Activated T-cell treated with anti-CD3 and anti-CD28 coated beads for 48 hours (primary cell): Measurements from ENCODE around the gene KCNJ11.

Source experiments
- DNase-seq: peaks from one replicate; pipeline ENCODE4 v3.0.0-alpha.2; 2020; ENCODE audit warnings: low read depth

KCNJ11 gene

GRCh38 chr11:17389957-17390649 is 1.6 kb upstream of the KCNJ11 start:
- no peak for DNase-seq

GRCh38 chr11:17389211-17389956 is 925 bp upstream of the KCNJ11 start:
- peak; percentile 70 for DNase-seq

GRCh38 chr11:17387811-17388210 is 648 bp downstream of the KCNJ11 start:
- DNase-seq = no peak

GRCh38 chr11:17387254-17387653 is 1.2 kb downstream of the KCNJ11 start:
- no peak for DNase-seq

GRCh38 chr11:17386331-17387084 is 2.0 kb downstream of the KCNJ11 start:
- peak; percentile 38 for DNase-seq

- no peak for DNase-seq
Measured at GRCh38 chr11:17385926-17386325, 2.5 kb downstream of the KCNJ11 start.

GRCh38 chr11:17385492-17385891 is 3.0 kb downstream of the KCNJ11 start:
- no peak for DNase-seq

GRCh38 chr11:17384002-17384511 is 4.4 kb downstream of the KCNJ11 start:
- peak; percentile 71 for DNase-seq

- DNase-seq = no peak
Measured at GRCh38 chr11:17383461-17383860, 5.0 kb downstream of the KCNJ11 start.

GRCh38 chr11:17382046-17382728 is 6.3 kb downstream of the KCNJ11 start:
- DNase-seq = no peak

- DNase-seq = no peak
Measured at GRCh38 chr11:17381156-17381555, 7.3 kb downstream of the KCNJ11 start.

- DNase-seq = no peak
Measured at GRCh38 chr11:17379383-17380180, 8.9 kb downstream of the KCNJ11 start.

- no peak for DNase-seq
Measured at GRCh38 chr11:17378655-17379054, 9.8 kb downstream of the KCNJ11 start.

GRCh38 chr11:17376493-17376892 is 12.0 kb downstream of the KCNJ11 start:
- no peak for DNase-seq

GRCh38 chr11:17375547-17375946 is 12.9 kb downstream of the KCNJ11 start:
- no peak for DNase-seq

GRCh38 chr11:17371614-17372013 is 16.8 kb downstream of the KCNJ11 start:
- no peak for DNase-seq

GRCh38 chr11:17369684-17370243 is 18.7 kb downstream of the KCNJ11 start:
- no peak for DNase-seq

GRCh38 chr11:17369094-17369493 is 19.4 kb downstream of the KCNJ11 start:
- no peak for DNase-seq

- DNase-seq = no peak
Measured at GRCh38 chr11:17368551-17368950, 19.9 kb downstream of the KCNJ11 start.

- DNase-seq = no peak
Measured at GRCh38 chr11:17366495-17366894, 22.0 kb downstream of the KCNJ11 start.

GRCh38 chr11:17354601-17354991 is 33.9 kb downstream of the KCNJ11 start:
- peak; percentile 41 for DNase-seq
